GM11168 (cell line): ENCODE measurements around the gene ABHD16A.

Experiments
- in situ Hi-C: fragments of 300-500 bp; cut with MboI; formaldehyde crosslinking; loops from one replicate; pipeline ENCODE4 v1.12.0; 2022; ENCODE audit warnings: low sequenced_read_pairs; ENCODE audit not compliant: unreplicated experiment

Gene ABHD16A

DNA sequence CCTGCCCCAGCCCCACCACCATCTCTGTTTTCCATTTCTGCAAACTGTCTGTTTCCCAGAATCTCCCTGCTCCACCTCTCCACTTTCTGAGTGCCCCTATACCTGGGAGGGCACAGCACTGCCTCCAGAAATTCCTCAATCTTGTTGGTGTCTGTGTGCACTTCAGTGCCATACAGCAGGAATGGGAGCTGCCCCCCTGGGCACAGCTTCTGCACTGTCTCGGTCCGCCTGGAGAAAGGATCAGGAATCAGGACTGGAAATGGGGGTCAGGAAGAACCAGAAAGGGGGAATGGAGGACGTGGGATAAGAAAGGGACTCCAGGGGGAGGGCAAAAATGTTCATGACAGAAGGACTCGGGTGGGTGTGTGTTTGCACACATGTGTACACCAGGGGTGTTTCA lies 30.6 kb upstream of the ABHD16A start:
- in situ Hi-C loops, result loop anchor here (10.0 kb wide), 1 partner anchor 101 kb away; no protein-coding TSS in a partner anchor

DNA sequence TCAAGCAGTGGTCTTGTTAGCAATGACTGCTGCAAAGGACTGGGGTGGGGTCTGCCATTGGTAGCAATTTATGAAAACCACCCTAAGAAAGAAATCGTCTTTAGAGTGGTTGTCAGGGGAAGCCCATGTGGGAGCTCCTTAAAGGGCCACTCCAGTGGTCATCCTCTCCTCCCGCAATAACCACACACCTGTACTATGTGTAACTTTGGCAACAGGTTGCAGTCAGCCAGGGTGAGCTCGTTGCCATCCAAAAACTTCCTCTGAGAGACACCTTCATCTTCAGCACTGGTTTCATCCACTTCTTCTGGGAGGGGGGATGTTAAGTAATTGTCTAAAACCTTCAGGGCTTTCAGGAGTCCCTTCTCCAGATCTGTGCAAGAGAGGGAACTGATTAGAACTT lies 28.9 kb upstream of the ABHD16A start:
- in situ Hi-C loops, result loop anchor here (10.0 kb wide), 1 partner anchor 103 kb away; no protein-coding TSS in a partner anchor

DNA sequence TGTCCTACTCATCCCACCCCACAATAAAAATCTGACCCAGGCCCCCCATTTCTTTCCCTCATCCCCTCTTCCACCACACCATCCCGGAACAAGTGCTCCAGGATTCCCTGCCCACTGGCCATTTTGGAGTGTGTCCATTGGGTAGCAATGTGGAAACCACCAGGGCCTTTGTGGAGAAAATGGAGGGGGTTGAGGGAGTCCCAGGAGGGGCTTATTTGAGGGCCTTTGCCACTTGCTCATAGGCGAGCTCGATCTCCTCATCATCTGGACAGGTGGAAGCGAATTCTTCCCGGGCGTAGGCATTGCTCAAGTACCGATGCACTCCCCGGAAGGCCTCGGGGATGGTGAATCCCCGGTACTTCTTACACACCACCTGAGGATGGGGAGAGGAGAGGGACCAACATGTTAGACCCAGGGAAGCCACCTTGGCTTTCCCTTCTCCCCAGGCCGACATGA lies 27.5 kb upstream of the ABHD16A start:
- in situ Hi-C loops, result loop anchor here (10.0 kb wide), 1 partner anchor 104 kb away; no protein-coding TSS in a partner anchor

DNA sequence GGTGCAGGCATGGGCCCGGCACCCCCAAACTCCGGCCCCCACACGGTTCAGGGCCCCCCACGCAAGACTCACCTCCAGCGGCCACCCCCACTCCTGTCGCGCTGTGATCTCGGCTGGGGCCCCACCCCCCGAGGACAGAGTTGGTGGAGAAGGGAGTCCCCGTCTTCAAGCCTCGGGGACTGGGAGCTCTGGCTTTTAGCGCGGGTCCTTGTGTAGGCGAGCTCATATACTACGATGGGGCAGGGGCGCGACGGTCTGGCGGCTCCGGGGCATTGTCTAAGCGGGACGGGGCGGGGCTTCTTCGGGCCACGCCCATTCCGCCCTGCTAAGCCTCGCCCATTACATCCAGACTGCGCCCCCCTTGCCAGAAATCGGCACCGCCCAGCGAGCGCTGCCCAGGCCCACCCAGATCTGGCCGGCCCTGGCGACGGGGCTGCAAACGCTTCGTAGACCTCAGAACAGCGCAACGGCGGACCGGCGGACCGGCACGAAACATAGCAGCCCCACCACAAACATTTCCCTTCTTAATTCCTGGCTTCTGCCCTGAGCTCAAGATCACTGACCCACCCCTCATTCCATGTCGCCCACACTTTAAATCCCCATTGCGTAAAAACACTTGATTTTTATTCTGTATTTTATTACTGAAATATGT lies 27.0 kb upstream of the ABHD16A start:
- in situ Hi-C loops, result loop anchor here (10.0 kb wide), 1 partner anchor 105 kb away; no protein-coding TSS in a partner anchor

DNA sequence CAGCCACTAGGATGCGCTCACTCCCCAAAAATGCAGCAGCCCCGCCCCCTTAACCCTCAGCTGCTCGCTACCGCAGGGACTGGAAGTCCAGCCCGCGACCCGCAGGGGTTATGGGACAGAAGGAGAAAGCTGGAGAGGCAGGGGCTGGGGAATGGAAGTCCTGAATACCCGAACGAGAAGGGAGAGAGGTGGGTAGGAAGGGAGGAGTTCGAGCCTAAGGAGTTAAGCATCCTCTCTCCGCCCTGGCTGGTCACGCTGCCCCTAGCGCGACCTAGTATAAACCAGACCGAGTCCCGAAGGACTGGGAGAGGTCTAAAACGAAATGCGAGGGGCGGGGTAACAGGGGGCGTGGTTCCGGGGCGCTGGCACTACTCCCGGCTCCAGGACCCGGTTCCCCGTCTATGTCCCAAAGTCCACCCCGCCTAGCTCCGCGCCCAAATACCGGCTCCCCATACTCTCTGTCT lies 26.4 kb upstream of the ABHD16A start:
- in situ Hi-C loops, result no loop called here

DNA sequence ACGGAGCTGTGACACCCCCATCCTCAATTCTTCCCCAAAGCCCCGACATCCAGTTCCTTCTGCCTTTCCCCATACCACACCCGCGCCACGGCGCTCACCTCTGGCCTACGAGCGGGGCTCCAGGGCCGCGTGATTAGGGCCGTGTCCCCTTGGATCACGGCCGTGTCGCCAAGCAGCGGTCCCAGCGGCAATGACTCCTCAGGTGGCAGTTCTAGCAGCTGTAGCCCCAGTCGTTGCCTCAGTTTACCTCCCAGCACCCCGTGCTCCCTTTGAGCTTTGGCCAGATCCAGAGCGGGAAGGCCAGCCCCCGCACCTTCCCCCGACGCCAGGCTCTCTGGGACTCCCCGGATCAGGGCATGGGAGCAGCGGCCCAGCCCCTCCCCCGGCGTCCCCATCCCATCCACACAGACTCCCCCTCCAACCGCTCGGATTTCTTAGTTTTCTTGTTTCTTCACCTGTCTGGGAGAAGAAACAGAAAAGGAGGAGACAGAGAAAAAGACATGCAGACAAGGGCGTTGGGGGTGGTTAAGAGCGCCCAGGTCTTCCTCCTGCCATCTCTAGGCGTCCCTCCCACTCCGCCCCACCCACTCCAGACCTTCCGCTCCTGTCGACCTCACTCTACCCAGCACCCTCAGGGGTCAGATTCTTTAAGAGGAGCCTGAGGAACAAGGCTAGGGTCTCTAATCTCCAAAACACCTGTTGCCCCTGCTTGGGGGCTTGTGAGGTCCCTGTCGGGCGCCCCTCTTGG lies 25.8 kb upstream of the ABHD16A start, which contains the start of gene DDAH2:
Gene DDAH2 (minus strand): TSS at position 533 of the 748 bp plus-strand sequence. CDS start 138 bp downstream, at position 395.
- in situ Hi-C loops, result no loop called here

DNA sequence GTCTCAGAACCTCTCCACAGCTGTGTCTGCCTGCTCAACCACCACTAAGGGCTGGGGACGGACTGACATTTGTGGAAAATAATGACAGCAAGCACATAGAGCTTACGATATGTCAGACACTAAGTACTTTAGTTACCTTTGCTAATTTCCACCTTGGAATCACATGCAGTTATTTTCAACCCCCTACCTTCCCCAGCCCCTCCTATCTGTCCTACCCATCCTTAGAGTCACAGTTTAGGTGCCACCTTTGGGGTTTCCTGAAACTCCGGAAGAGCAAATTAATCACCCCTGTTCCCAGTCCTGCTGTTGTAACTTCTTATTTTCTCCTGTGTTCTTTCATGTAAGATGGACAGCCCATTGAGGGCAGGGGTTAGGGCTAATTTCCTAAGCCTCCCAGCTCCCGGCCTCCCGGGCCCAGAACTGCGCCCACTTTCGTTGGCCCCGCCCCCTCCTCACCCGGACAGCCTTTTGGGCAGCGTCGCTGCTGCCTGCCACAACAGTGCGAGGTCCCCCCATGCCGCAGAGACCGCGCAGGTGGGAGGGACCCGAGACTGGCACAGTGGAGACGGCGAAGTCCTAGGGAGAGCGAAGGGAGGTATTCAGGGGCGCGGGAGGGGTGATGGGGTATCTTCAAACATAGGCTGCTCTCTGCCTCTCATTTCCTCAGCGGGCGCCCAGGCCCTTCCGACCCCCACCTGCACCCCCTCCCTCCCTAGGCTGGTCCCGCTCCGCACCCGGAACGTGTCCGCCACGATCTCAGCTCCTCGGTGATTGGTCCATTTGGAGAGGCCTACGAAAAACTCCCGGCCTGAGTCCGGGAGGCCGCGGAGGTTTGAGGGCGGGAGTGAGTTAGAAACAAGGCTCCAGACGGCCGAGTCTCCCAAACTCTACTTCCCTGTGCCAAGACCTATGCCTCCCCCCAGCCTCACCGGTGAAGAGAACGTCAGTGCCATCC lies 24.9 kb upstream of the ABHD16A start:
- in situ Hi-C loops, result no loop called here

DNA sequence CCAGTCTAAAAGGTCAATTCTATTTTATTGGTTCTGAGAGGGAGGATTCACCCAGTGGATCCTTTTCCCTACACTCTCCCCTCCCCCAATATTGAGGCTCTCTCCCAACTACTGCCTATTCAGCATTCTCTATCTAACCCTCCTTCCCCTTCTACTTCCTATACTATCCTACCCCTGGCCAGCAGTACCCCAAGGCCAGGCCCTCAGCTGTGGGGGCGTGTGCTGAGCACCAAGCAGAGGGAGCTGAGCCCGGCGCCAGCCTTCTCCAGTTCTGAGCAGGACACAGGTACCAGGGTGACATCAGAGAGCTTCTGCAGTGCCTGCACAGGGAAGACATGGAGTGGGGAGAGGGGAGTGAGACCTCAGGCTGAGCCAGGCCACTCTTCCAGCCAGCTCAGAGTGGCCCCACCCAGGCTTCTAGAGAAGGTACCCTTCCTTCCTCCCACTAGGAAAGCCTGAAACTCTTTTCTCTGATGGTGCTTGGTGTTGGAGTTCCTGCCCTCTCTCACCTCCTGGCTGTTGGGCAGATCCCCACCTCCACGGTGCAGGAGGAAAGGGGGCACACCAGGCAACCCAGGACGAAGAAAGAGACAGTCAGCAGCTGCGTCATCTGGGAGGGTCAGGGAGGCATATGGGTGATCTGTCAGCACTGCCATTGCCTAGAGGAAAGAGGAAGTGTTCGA lies 24.1 kb upstream of the ABHD16A start:
- in situ Hi-C loops, result no loop called here

DNA sequence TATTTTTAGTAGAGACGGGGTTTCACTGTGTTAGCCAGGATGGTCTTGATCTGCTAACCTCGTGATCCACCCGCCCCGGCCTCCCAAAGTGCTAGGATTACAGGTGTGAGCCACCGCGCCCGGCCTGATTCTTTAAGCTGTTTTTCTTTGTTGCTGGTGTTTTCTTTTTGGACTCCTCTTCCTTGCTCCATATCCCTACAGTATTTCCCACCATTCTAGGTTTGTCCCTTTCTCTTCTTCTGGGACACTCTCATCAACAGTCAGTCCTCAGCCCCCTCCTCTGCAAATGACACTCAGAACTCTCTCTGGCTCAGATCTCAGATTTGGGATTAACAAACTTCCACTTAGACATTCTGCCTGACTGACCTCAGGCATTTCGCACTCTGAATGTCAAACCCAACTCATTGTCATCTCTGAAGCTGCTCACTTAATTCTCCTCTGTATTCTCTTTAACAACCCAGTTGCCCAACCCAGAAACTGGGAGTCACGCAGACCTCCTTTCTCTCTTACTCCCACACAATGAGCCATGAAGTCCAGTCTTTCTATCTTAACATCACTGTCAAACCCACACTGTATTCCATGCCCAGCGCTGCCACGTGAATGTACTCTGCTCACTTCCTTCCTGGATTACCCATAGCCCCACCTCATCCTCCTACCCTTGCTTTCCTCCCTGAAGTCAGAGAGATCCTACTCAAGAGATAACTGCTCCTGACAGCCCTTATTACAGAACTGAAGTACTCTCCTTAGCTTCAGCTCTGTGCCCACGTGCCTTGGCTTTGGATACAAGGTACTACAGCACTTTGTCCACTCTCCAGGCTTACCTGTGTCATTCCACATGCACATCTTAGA lies 22.6 kb upstream of the ABHD16A start:
- in situ Hi-C loops, result no loop called here

DNA sequence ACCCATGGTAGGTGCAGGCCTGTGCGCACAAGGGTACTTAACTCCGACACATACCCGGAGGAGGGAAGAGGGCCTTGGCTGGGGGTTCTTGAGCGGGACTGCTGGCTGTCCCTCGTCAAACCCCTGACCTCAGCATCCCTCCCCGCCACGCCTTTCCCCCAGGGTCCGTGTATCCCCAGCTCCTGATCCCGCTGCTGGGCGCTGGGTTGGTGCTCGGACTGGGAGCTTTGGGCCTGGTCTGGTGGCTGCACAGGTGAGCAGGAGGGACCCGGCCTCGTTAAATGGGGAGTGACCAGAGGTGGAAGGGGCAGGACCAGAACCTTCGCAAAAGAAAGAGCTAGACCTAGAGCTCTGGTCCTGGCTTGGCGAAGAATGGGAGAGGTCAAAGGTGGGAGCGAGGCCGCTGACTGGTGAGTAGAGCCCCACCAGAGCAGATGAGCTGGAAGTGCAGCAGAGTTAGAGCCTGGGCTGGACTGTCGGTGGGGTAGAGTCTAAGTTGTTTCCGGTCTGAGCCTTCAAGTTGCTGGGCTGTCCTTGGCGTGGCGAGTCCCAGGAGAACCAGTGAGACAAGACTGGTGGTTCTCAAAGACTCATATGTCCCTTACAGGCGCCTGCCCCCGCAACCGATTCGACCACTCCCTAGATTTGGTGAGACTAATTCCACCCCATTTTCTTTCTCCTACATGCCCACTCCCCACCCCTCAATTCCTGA lies 21.0 kb upstream of the ABHD16A start:
- in situ Hi-C loops, result no loop called here

DNA sequence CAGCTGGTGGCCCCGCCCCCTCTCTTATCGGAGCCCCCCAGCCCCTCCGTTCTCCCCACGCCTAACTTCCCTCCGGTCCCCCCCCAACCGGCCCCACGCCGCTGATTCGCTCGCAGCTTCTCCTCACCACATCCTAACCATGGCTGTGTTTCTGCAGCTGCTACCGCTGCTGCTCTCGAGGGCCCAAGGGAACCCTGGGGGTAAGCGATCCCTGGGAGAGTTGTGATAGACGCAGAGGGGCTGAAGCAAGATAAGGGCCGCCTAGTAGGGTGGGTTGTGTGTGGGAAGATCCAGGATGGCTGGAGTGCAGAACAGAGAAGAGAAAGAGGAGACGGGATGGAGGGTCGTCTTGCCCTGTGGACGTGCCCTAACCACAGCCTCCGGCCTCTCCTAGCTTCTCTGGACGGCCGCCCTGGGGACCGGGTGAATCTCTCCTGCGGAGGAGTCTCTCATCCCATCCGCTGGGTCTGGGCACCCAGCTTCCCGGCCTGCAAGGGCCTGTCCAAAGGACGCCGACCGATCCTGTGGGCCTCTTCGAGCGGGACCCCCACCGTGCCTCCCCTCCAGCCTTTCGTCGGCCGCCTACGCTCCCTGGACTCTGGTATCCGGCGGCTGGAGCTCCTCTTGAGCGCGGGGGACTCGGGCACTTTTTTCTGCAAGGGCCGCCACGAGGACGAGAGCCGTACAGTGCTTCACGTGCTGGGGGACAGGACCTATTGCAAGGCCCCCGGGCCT lies 20.3 kb upstream of the ABHD16A start, which contains the start of gene MPIG6B:
Gene MPIG6B (plus strand): TSS at position 129 of the 735 bp plus-strand sequence. CDS start 11 bp downstream, at position 140.
- in situ Hi-C loops, result no loop called here

DNA sequence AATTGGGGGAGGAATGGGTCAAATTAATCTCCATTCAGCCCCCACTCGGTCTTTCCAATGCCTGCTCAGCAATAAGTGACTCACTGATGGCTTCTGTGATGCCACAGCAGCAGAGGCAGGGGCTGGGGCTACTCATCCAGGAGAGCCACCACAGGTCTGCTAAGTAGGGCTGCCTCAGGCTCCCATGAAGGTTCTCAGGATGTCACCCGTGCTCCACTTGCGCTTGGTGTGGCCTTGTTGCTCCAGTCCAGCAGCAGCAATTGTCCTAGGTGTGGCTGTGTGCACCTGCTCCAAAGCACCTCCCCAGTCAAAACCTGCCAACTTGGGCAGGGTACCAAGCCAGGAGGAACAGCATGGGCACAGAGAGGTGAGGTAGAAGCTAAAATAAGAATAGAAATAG lies 19.0 kb upstream of the ABHD16A start:
- in situ Hi-C loops, result no loop called here

DNA sequence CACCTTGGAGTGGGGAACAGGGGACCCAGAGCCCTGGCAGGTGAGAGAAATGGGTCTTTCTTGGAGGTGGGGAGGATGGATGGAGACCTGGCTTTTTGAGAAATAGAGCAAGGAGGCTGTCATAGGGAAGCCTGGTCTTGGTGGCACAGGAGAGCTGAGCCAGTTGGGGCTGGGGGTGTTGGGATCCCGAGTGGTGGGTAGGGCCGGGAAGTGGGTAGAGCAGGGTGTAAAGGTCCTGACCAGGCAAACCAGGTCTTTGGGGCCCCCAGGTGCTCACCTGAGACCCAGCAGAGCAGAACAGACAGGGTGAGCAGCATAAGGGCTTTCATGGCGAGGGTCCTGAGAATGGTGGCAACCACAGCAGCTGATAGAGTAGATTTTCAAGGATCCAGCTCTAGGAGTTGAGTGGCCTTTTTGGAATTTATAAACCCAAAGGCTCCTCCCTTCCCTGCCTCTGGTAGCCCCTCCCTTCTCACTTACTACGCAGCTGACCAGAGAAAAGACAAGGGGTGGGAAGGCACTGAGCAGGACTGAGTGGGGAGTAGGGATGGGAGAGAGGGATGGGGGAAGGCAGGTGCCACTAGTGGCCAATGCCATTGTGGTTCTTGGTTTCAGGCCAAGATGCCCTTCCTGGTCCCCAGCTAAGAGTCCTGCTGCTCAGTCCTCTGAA lies 18.4 kb upstream of the ABHD16A start, which contains the start of gene LY6G6C:
Gene LY6G6C (minus strand): TSS at position 396 of the 670 bp plus-strand sequence. CDS start 67 bp downstream, at position 329.
- in situ Hi-C loops, result no loop called here

DNA sequence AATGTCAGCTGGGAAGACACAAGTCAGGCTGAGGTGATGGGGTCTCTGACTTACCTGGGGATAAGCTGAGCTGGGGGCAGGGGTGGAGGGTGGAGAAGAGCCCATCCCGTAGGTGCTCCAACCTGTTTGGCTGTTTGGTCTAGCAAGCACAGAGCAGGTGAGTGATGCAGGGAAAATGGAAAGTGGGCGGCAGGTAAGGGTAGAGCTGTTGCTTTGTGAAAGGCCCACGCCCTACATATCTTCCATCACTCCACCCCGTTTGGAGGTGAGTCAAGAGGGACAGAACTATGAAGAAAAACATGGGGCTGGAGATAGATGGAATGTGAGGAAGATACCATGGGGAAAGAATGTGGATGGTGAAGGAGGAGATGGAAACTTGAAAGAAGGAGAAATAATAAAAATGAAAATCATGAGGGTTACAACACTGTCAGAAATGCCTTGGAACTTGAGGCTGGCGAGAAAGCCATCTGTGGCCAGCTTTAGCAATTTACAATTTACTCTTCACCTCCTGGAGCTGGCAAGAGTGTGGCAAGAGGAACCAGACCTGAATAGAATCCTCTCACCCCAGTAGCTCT lies 17.2 kb upstream of the ABHD16A start:
- in situ Hi-C loops, result no loop called here

DNA sequence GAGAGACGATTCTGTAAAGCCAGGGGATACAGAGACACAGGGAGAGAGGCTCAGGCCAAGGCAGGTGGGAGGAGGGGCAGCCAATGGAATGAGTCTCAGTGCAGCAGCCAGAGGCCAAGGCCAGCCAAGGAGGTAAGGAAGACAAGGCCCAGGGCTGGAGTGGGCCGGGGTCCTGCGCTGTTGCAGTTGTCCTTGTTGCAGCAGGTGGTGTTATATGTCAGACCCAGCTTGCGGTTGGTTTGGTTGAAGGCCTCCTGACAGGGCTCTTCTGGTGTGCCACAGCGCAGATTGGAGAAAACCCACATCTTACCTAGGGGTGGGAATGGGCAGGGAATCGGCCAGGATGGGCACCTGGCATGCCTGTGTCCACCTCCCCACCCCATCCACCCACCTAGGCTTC lies 15.9 kb upstream of the ABHD16A start:
- in situ Hi-C loops, result no loop called here

DNA sequence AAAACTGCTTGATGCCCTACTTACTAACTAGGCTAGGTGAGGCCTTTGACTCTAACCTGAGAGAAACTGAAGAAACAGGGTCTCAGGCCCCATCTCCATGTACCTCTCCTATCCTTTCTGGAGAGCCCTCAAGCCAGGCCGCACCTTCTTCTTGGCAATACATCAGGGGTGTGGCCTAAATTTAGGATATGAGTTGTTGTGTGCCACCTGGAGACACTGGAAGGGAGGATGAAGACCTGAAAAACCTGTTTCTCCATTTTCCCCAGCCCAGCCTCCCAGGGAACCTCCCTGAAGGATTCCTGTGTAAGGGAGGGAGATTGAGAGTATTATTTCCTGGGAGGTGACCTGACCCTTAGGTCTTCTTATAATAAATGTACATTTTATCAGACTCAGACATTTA lies 15.1 kb upstream of the ABHD16A start:
- in situ Hi-C loops, result no loop called here
